Skin epidermis (tissue), 12 donors: ENCODE data around the gene MED15.

Experiments used
- H3K27ac ChIP-seq, 21 experiments: fragments of 200-600 bp; sonication (generic) in 11 of 21; one replicate each; pipeline ENCODE4 v1.5.0; 2020; ENCODE audit warnings: mild to moderate bottlenecking in 3 of 21, inconsistent platforms in 2 of 21, moderate library complexity in 2 of 21
- H3K4me3 ChIP-seq, 7 experiments: fragments of 200-600 bp; sonication (generic) in 2 of 7; one replicate each; pipeline ENCODE4 v1.5.0; 2020; ENCODE audit warnings: inconsistent platforms in 2 of 7, mild to moderate bottlenecking in 2 of 7, moderate library complexity in 1 of 7

Gene MED15

DNA sequence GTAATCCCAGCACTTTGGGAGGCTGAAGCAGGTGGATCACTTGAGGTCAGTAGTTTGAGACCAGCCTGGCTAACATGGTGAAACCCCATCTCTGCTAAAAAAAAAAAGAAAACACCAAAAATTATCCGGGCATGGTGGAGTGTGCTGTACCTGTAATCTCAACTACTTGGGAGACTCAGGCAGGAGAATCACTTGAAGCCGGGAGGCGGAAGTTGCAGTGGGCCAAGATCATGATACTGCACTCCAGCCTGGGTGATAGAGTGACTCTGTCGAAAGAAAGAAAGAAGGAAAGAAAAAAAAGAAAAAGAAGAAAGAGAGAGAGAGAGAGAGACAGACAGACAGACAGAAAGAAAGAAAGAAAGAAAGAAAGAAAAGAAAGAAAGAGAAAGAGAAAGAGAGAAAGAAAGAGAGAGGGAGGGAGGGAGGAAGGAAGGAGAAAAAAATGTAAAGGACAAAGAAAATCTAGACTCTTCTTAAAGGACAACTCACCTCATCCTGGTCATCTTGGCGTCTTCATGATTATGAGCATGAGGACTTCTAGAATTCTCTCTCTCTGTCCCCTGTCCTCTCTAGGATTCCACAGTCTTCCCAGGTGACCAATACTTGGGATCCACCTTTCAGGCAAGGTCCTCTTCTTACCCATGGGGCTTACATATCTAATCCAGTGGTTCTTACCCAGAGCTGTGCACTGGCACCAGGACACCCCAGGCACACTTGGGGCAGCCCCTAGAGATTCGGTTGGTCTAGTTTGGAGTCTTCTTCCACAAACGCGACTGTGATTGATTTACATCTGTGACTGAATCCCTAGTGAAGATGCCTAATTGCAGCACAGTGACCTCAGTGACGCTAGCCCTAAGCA is 120.9 kb downstream of the MED15 start:
- Histone ChIP-seq H3K27ac (no peak overlapping the region), H3K4me3 (no peak overlapping the region)

DNA sequence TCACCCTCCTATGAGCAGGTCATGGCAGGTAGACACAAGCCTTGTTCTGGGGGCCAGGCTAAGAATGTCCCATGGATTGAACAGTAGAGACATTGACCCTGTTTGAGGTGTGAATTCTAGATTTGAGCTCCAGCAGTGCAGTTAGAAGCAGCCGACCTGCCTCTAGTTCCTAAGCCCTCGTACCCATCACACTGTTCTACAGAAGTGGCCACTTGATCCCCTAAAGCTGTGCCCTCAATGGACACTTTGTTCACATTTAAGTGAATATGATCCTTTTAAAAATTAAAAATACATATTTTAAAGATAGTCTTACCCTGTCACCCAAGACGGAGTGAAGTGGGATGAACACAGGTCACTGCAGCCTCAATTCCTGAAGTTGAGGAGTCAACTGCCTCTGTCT is 122.0 kb downstream of the MED15 start:
- no peak overlapping the region for H3K27ac ChIP-seq

DNA sequence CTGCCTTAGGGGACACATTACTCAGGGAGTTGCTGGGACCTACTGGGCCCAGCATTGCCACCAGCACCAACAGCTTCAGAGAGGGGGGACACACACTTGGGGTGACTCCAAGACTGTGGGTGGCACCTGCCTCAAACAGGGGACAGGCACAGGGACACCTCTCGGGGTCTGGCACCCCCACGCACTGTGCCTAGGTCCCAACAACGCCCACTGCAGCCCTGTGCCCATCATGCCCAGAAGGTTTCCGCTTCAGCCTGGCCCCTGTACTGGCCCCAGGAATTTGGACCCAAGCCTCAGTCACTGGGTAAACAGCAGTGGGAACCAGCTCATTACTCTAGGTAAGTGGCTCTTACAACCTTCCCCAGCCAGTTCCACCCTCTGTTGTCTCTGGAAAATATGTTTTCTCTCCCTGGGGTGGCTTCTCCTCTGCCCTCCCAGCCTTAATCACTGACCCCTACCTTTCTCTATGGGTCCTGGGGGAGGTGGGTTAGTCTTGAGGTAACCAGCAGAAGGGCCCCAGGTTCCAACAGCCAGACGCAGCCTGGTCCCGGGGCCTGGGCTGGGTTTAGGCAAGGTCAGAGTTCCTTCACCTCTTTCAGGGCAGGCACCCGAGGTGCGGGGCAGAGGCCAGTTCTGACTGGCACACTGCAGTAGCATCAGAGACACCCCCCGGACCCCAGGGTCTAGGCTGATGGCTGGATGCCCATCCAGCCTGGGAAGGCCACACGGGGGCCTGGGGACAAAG is 123.6 kb downstream of the MED15 start:
- H3K27ac ChIP-seq = no peak overlapping the region
- no peak overlapping the region for H3K4me3 ChIP-seq

More for the DNA sequence above, 122.0 kb downstream of the MED15 start:
- no peak overlapping the region for H3K4me3 ChIP-seq

DNA sequence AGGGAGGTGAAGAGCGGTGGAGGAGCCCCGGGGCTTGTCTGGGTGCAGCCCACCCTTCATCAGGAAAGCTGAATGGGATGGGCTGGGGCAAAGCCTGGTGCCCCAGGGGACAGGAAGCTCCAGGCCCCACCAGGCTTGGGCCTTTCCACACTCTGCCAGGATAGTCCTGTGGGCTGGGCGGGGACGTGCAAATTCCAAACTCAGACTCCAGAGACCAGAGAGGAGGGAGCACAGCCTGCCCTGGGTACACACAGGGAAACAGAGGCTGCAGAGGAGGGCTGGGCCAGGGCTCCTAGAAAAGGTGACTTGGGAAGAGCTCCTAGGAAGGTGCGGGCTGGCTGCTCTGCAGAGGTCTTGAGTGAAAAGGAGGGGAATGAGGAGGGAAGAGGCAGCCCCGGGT is 124.7 kb downstream of the MED15 start:
- Histone ChIP-seq H3K27ac (no peak overlapping the region), H3K4me3 (no peak overlapping the region)

DNA sequence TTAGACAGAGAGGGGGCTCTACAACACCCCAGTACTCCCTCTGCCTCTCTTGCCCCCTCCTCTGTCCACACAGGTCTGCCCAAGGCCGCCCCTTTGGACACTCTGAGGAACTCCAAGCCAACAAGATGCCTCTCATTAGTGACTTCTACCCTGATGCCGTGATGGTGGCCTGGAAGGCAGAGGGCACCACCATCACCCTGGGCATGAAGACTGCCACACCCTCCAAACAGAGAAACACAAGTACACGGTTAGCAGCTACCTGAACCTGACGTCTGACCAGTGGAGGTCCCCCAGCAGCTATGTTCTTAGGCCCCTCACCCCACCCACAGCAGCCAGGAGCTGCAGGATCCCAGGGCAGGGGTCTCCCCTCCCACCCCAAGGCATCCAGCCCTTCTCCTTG is 125.1 kb downstream of the MED15 start:
- H3K4me3 ChIP-seq = no peak overlapping the region
- H3K27ac ChIP-seq = no peak overlapping the region

DNA sequence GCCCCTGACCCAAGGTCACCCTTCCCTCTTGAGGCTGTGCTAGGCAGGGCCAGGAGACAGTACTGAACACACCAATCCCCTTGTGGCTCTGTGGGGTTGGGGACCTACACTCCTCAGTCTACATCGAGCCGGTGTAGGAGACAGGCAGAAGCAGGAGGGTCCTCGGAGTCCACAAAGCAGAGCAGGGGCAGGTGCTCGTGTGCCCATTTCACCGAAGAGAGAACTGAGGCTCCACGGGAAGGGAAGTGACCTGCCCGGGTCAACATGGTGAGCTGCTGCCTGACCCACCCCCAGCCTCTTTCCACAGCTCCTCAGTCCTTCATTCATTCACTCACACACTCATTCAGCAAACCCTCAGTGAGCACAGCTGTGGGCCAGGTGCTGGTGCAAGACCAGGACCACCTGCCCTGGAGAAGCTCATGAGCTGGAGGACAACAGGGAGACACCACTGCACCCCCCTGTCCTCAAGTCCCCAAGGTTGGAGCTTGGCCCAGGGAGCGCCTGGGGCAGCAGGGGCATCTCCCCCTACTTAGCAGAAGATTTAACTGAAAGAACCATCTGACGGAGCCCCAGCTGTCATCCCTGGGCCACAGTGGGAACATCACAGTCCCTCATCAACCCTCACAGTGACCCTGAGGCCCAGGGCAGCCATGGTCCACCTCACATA is 127.3 kb downstream of the MED15 start:
- Histone ChIP-seq H3K27ac (no peak overlapping the region), H3K4me3 (no peak overlapping the region)

DNA sequence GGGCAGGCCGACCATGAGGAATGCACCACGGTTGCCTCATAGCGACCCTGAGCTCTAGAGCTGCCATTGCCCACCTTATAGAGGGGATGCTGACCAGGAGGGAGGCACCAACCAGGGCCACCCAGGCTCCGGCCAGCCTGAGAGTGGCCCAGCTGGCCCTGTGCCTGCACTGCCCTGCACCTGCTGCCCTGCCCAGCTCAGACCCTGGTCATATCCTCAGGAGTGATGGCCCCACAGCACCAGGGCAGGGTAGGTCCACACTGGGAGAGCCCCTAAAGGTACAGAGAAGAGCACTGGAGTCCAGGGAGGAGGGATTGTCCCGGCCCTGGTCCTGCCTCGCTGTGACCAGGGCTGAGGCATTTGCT is 127.8 kb downstream of the MED15 start:
- Histone ChIP-seq H3K4me3 (no peak overlapping the region), H3K27ac (no peak overlapping the region)

DNA sequence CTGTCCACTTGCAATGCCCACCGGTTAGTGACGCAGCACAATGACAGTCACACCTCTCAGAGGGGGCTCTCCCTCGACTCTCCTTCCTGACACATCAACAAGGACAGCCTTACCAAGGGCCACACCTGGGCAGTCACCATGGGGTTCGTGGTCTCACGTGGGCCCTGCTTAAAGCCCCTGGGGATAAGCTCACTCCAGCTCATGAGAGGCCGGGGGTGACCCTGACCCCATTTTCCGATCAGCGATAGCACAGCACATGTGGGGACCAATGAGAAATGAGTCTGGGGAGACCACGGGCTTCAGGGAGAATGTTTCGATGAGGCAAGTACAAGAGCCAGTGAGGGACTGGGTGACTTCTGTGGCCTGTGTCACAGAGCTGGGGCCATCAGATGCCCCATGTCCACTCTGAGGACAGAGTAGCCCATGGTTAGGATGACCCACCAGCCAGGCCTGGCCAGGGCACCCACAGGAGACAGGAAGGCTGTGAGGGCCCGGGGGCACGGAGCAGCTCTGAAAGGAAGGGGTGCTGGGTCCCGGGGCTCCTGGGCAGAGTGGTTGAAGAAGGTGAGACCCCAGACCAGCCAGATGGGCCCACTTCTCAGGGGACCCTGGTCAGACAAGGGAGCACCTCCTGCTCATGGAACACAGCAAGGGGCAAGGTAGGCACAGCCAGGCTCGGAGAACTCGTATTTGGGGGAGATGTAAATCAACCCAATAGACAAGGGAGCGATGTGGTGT is 128.8 kb downstream of the MED15 start:
- Histone ChIP-seq H3K27ac (no peak overlapping the region), H3K4me3 (no peak overlapping the region)

DNA sequence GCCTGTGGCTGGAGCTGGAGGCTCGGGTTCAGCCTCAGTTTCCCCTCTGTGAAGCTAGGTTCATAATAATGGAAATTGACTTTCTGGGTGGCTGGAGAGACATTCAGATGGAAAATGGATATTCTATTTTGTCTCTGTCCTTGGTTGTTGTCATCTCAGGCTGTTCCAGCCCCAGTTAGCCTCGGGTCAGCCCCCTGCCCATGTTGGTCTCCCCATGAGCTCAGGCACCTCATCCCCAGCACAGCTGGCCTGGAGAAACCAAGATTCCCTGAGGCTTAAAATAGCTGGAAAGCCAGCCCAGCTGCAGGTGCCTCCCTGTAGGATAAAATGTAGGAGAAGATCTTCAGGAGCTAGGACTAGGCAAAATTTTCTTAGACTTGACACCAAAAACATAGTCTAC is 129.5 kb downstream of the MED15 start:
- Histone ChIP-seq H3K27ac (no peak overlapping the region), H3K4me3 (no peak overlapping the region)
